Upper lobe of left lung (tissue), 6 donors: ENCODE results near the gene BBIP1. TPM values are rescaled to one million over a fixed set of nuclear protein-coding genes. Genes with fewer than 3 reads are reported as not detected.
A peak's percentile ranks its signal among the peaks of the same experiment; 100 is the strongest.

Source experiments
- ATAC-seq, 2 donors: fragments of 200-7000 bp; cut with Tn5 transposase; one replicate each; pipeline ENCODE4 v1.9.1; 2022; ENCODE audit warnings: mild to moderate bottlenecking in 2 of 2, moderate library complexity in 2 of 2; ENCODE audit not compliant: low FRiP score in 2 of 2
- DNase-seq, 2 donors: peaks; one replicate each; pipeline ENCODE4 v3.0.0-alpha.2; 2019 to 2020
- H3K27ac ChIP-seq, 4 donors: fragments of 200-600 bp; sonication (generic); one replicate each; pipeline ENCODE4 v1.5.1; 2016 to 2019
- H3K27me3 ChIP-seq, 4 donors: fragments of 200-600 bp; sonication (generic); one replicate each; pipeline ENCODE4 v1.5.1; 2017 to 2019
- H3K36me3 ChIP-seq, 4 donors: fragments of 200-600 bp; sonication (generic); one replicate each; pipeline ENCODE4 v1.5.1; 2016 to 2019
- H3K4me1 ChIP-seq, 4 donors: fragments of 200-600 bp; sonication (generic); one replicate each; pipeline ENCODE4 v1.5.1; 2018 to 2019
- H3K4me3 ChIP-seq, 4 donors: fragments of 200-600 bp; sonication (generic); one replicate each; pipeline ENCODE4 v1.5.1; 2017 to 2019; ENCODE audit warnings: mild to moderate bottlenecking in 2 of 4, moderate library complexity in 1 of 4
- H3K9me3 ChIP-seq, 4 donors: fragments of 200-600 bp; sonication (generic); one replicate each; pipeline ENCODE4 v1.5.1; 2018 to 2019
- EP300 ChIP-seq, 4 donors: sonication (generic); formaldehyde crosslinking; IDR thresholded peaks; one replicate each; pipeline ENCODE4 v1.5.1; 2017; ENCODE audit warnings: antibody characterized with exemption in 4 of 4, control low read depth in 2 of 4
- POLR2A ChIP-seq, 4 donors: fragments of 450-650 bp; IDR thresholded peaks; one replicate each; pipeline ENCODE4 v1.5.1; 2016 to 2017; ENCODE audit warnings: antibody characterized with exemption in 4 of 4, mild to moderate bottlenecking in 2 of 4
- POLR2AphosphoS5 ChIP-seq, 2 donors: sonication (generic); formaldehyde crosslinking; IDR thresholded peaks; one replicate each; pipeline ENCODE4 v1.5.1; 2017; ENCODE audit warnings: antibody characterized with exemption in 2 of 2
- WGBS, 2 donors: methylation state at CpG; one replicate each; pipeline ENCODE4 v1.1.5; 2017 to 2018; 5-methylcytosine and 5-hydroxymethylcytosine counted together
- total RNA-seq, 6 donors: library from RNA; depleted of rRNA in 4 of 6; stranded (reverse); fragments of >200 nt in 4 of 6; gene quantifications; one replicate each; pipeline versions ENCODE4 v1.1.0 to v1.2.1, GENCODE V29; 2016 to 2021
- TF ChIP-seq, protein P1 (sequence below), 6 experiments: fragments of 450-650 bp in 4 of 6; fragments of 200-600 bp in 2 of 6; sonication (generic) in 2 of 6; IDR thresholded peaks; one replicate each; pipeline ENCODE4 v1.5.1; 2016 to 2019; ENCODE audit warnings: antibody characterized with exemption in 6 of 6
- donor health status: DM: no; HTN: no; CAD: no; lungs with moderate emphysema.
- donor health status: DM: no; HTN: yes; CAD: no; lungs with severe emphysema.

The BBIP1 gene
- total RNA-seq, 6 donors from 2014 or later: 3.4 to 27.4 (median 19.4) TPM

DNA sequence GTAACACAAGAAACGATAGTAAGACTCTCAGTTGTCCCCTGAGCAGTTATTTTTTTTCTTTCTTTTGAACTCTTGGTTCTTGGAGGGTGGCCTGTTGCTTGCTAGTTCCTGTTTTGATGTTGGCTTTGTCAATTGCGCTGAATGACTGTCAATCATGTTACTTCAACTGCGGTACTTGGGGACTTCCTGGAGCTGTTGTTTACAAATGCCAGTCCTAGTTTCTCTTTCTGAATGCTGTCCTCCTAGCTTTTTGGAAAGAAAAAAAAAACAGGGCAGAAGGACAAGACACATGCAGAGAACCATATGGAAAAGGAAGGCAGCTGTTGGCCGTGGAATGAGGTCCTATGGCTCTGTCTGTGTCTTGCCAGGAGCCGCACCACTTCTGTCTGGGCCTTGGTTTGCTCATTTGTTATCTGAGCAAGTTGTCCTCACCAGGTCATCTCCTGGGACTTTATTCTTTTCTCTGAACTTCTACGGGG, 54.3 kb downstream of the BBIP1 start:
- no peaks in the 10 kb centered on the region for H3K36me3 ChIP-seq
- DNase-seq (peak in 1 of 2 donors; percentile 71), ATAC-seq (peak; percentile 63 to 68)
- H3K27me3 ChIP-seq: no peaks in the 10 kb centered on the region
- peak overlapping the region; percentile 82 to 91 (median 90) for H3K27ac ChIP-seq
- H3K4me1 ChIP-seq: peaks cover 46 to 64% (median 58%) of the 10 kb centered on the region in 4 donors
- H3K9me3 ChIP-seq: no peaks in the 10 kb centered on the region
- TF ChIP-seq, protein P1, sequence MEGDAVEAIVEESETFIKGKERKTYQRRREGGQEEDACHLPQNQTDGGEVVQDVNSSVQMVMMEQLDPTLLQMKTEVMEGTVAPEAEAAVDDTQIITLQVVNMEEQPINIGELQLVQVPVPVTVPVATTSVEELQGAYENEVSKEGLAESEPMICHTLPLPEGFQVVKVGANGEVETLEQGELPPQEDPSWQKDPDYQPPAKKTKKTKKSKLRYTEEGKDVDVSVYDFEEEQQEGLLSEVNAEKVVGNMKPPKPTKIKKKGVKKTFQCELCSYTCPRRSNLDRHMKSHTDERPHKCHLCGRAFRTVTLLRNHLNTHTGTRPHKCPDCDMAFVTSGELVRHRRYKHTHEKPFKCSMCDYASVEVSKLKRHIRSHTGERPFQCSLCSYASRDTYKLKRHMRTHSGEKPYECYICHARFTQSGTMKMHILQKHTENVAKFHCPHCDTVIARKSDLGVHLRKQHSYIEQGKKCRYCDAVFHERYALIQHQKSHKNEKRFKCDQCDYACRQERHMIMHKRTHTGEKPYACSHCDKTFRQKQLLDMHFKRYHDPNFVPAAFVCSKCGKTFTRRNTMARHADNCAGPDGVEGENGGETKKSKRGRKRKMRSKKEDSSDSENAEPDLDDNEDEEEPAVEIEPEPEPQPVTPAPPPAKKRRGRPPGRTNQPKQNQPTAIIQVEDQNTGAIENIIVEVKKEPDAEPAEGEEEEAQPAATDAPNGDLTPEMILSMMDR (IDR thresholded peaks at IDR 0.05): no peak
- peak in 1 of 4 donors; percentile 39 for TF ChIP-seq EP300 (IDR thresholded peaks at IDR 0.05)
- peak in 1 of 4 donors; percentile 14 for TF ChIP-seq POLR2A (IDR thresholded peaks at IDR 0.05)
- TF ChIP-seq POLR2AphosphoS5 (IDR thresholded peaks at IDR 0.05): peak; percentile 70 to 73
- 14 to 23% methylated on average over 6 of the region's 6 CpGs for WGBS, 2 donors
- H3K4me3 ChIP-seq: peak overlapping the region in 1 of 4 donors; percentile 7

DNA sequence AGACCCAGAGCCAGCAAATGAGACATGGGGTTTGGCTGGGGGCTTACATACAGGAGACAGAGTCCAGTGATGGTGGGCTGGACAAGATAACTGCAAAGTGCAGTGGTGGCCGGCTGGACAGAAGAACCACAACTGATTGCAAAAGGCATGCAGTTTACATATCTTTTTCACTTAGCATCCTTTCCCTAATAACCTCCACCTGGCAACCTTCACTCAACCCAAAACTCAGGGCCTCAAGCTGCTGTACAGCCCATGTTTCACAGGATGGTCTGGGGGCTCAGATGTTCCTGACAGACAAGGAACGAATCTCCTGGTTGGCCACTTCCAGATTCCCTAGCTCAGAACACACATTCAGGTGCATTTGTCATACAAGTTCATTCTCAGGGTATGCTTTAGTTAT, 55.0 kb downstream of the BBIP1 start:
- ATAC-seq (no peak), DNase-seq (no peak)
- TF ChIP-seq POLR2A (IDR thresholded peaks at IDR 0.05): no peak
- TF ChIP-seq EP300 (IDR thresholded peaks at IDR 0.05): no peak
- no peak for TF ChIP-seq POLR2AphosphoS5 (IDR thresholded peaks at IDR 0.05)
- TF ChIP-seq, protein P1 (IDR thresholded peaks at IDR 0.05): no peak
- Histone ChIP-seq H3K4me1 (peaks cover 53 to 71% (median 66%) of the 10 kb centered on the region in 4 donors), H3K27me3 (no peaks in the 10 kb centered on the region), H3K9me3 (no peaks in the 10 kb centered on the region), H3K27ac (peak overlapping the region; percentile 82 to 91 (median 90)), H3K4me3 (no peak overlapping the region), H3K36me3 (no peaks in the 10 kb centered on the region)
- 92 to 97% methylated on average over 2 of the region's 2 CpGs for WGBS, 2 donors

DNA sequence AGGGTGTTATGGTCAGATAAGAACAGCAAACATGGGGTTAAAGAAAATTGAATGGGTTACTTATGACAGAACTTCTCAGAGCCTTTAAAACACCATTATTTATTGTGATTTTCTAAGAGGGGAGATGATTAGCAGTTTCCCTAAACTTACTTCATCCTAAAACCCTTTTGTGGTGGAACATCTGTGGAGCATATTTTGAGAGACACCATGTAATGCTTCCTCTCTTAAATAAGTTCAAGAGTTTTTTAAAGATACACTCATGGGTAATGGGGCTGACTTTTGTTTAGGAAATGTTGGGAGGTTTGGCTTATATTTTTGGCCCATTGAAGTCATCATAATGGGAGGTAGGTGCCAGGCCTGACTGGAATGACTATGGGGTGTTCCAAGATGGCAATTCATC, 55.6 kb downstream of the BBIP1 start:
- peaks cover 57 to 76% (median 70%) of the 10 kb centered on the region in 4 donors for H3K4me1 ChIP-seq
- H3K27me3 ChIP-seq: no peaks in the 10 kb centered on the region
- TF ChIP-seq, protein P1 (IDR thresholded peaks at IDR 0.05): no peak
- peak overlapping the region in 3 of 4 donors; percentile 89 to 91 (median 90) for H3K27ac ChIP-seq
- H3K36me3 ChIP-seq: no peaks in the 10 kb centered on the region
- H3K9me3 ChIP-seq: no peaks in the 10 kb centered on the region
- no peak for ATAC-seq
- no peak overlapping the region for H3K4me3 ChIP-seq
- no peak for DNase-seq

DNA sequence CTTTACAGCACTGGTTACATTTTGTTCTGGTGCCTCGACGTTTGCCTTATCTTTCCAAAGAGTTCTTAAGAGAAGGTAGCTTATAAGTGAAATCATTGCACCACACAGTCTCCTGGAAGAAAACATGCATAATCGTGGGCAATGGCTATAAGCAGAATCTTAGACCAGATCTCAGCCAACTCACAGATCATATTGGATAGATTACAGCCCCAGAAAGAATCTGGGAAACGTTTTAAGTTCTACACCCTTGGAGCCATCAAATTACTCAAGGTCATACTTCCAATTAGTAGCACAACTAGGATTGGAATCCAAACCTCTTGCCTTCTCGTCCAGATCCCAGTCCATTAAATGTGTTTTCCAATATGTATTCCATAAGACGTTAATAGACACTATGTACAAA, 56.0 kb downstream of the BBIP1 start:
- no peak for ATAC-seq
- TF ChIP-seq POLR2AphosphoS5 (IDR thresholded peaks at IDR 0.05) (no peak), EP300 (IDR thresholded peaks at IDR 0.05) (no peak), POLR2A (IDR thresholded peaks at IDR 0.05) (no peak)
- TF ChIP-seq, protein P1 (IDR thresholded peaks at IDR 0.05): no peak
- Histone ChIP-seq H3K36me3 (no peaks in the 10 kb centered on the region), H3K9me3 (no peaks in the 10 kb centered on the region), H3K27me3 (no peaks in the 10 kb centered on the region), H3K4me1 (peaks cover 61 to 78% (median 71%) of the 10 kb centered on the region in 4 donors), H3K27ac (peak overlapping the region; percentile 1 to 91 (median 66)), H3K4me3 (no peak overlapping the region)
- WGBS, 2 donors: 80 to 82% methylated on average over 6 of the region's 6 CpGs
- DNase-seq: no peak
